SU-DHL-6 (cell line): ENCODE results near the gene FCAMR.

ENCODE experiments used
- H2AFZ ChIP-seq: fragments of 200-600 bp; sonication (generic); 2 replicates; pipeline ENCODE4 v1.6.1; 2014; ENCODE audit warnings: low read depth, mild to moderate bottlenecking, moderate library complexity, mixed read lengths, antibody characterized with exemption, low read length; ENCODE audit not compliant: severe bottlenecking
- H3F3A ChIP-seq: fragments of 200-600 bp; shearing (Covaris generic); 2 replicates; pipeline ENCODE4 v1.6.0; 2016; ENCODE audit warnings: antibody characterized with exemption, mild to moderate bottlenecking; ENCODE audit not compliant: insufficient read depth
- H3K27ac ChIP-seq: fragments of 200-600 bp; sonication (generic); 2 replicates; pipeline ENCODE4 v1.5.1; 2016; ENCODE audit warnings: low read depth, mild to moderate bottlenecking, low read length, moderate library complexity, mixed read lengths
- H3K27me3 ChIP-seq: fragments of 200-600 bp; sonication (generic), shearing (Covaris generic); 2 replicates; pipeline ENCODE4 v1.6.0; 2014; ENCODE audit warnings: mild to moderate bottlenecking, low read length
- H3K36me3 ChIP-seq: fragments of 200-600 bp; sonication (generic); 2 replicates; pipeline ENCODE4 v1.6.1; 2014; ENCODE audit warnings: mild to moderate bottlenecking, low read length, mixed read lengths
- H3K4me2 ChIP-seq: fragments of 300-600, 200-600 bp; shearing (Covaris generic), sonication (generic); 2 replicates; pipeline ENCODE4 v1.6.0; 2014; ENCODE audit warnings: low read length, low read depth, mild to moderate bottlenecking; ENCODE audit not compliant: poor library complexity, severe bottlenecking
- H3K4me3 ChIP-seq: fragments of 200-600 bp; sonication (generic); 2 replicates; pipeline ENCODE4 v1.5.1; 2014; ENCODE audit warnings: antibody characterized with exemption, low read length, mild to moderate bottlenecking, mixed read lengths; ENCODE audit not compliant: insufficient read depth, poor library complexity, severe bottlenecking
- H3K79me2 ChIP-seq: fragments of 200-600 bp; sonication (generic); 2 replicates; pipeline ENCODE4 v1.6.1; 2014; ENCODE audit warnings: mild to moderate bottlenecking, low read length, moderate library complexity; ENCODE audit not compliant: insufficient read depth
- H3K9ac ChIP-seq: fragments of 200-600 bp; sonication (generic); 2 replicates; pipeline ENCODE4 v1.7.0; 2014; ENCODE audit warnings: mild to moderate bottlenecking, low read length
- H3K9me2 ChIP-seq: fragments of 200-600 bp; sonication (generic); replicated peaks from 2 replicates; pipeline ENCODE4 v1.6.1; 2014; ENCODE audit warnings: low read length; ENCODE audit not compliant: insufficient read depth
- H3K9me3 ChIP-seq: fragments of 200-600 bp; sonication (generic); 2 replicates; pipeline ENCODE4 v1.6.1; 2014; ENCODE audit warnings: low read length, mixed read lengths; ENCODE audit not compliant: insufficient read depth
- H4K20me1 ChIP-seq: fragments of 200-600 bp; sonication (generic); 2 replicates; pipeline ENCODE4 v1.6.1; 2014; ENCODE audit warnings: low read depth, mild to moderate bottlenecking, antibody characterized with exemption, low read length, moderate library complexity, mixed read lengths
- CTCF ChIP-seq: fragments of 200-600 bp; sonication (generic); IDR thresholded peaks from one replicate; pipeline ENCODE4 v1.5.1; 2017; ENCODE audit warnings: antibody characterized with exemption, mild to moderate bottlenecking, low read length, moderate library complexity; ENCODE audit not compliant: insufficient read depth, poor library complexity, severe bottlenecking
- EZH2phosphoT487 ChIP-seq: fragments of 200-600 bp; sonication (generic), shearing (Covaris generic); conservative IDR thresholded peaks from 2 replicates; pipeline ENCODE4 v1.6.1; 2018; ENCODE audit warnings: mild to moderate bottlenecking, antibody characterized with exemption, low read length, moderate library complexity, mixed read lengths

The FCAMR gene

GRCh38 chr1:206918076-206918475, 52.2 kb downstream of the FCAMR start:
- no peak for TF ChIP-seq EZH2phosphoT487
- no peaks in the 10 kb centered on the region for H3K36me3 ChIP-seq
- H4K20me1 ChIP-seq, result no peaks in the 10 kb centered on the region
- H3F3A ChIP-seq, result no peaks in the 10 kb centered on the region
- no peak overlapping the region for H3K9ac ChIP-seq
- no peak overlapping the region for H3K4me2 ChIP-seq
- H2AFZ ChIP-seq, result no peak overlapping the region
- no peak overlapping the region for H3K4me3 ChIP-seq
- H3K27me3 ChIP-seq, result no peaks in the 10 kb centered on the region
- no peak overlapping the region for H3K27ac ChIP-seq
- no peaks in the 10 kb centered on the region for H3K9me3 ChIP-seq
- H3K9me2 ChIP-seq, result no peaks in the 10 kb centered on the region
- no peaks in the 10 kb centered on the region for H3K79me2 ChIP-seq

- Histone ChIP-seq H3K36me3 (no peaks in the 10 kb centered on the region), H3K4me2 (no peak overlapping the region), H3K79me2 (no peaks in the 10 kb centered on the region), H3K9me2 (no peaks in the 10 kb centered on the region), H2AFZ (no peak overlapping the region), H3K27me3 (no peaks in the 10 kb centered on the region), H3K9ac (no peak overlapping the region), H3K9me3 (no peaks in the 10 kb centered on the region), H3F3A (no peaks in the 10 kb centered on the region), H3K4me3 (no peak overlapping the region), H4K20me1 (no peaks in the 10 kb centered on the region), H3K27ac (no peak overlapping the region)
- TF ChIP-seq EZH2phosphoT487 (no peak), CTCF (no peak)
Measured at GRCh38 chr1:206916000-206916709, 54.1 kb downstream of the FCAMR start.

GRCh38 chr1:206915030-206915735, 55.1 kb downstream of the FCAMR start:
- Histone ChIP-seq H3K4me2 (no peak overlapping the region), H3K4me3 (no peak overlapping the region), H3F3A (no peaks in the 10 kb centered on the region), H3K27me3 (no peaks in the 10 kb centered on the region), H3K9me2 (no peaks in the 10 kb centered on the region), H3K27ac (no peak overlapping the region), H3K9ac (no peak overlapping the region), H3K36me3 (no peaks in the 10 kb centered on the region), H3K9me3 (no peaks in the 10 kb centered on the region), H2AFZ (no peak overlapping the region), H3K79me2 (no peaks in the 10 kb centered on the region), H4K20me1 (no peaks in the 10 kb centered on the region)
- TF ChIP-seq EZH2phosphoT487 (no peak), CTCF (no peak)
